B cell (primary cell): ENCODE results near the gene TSTD2. TPM values are rescaled to one million over a fixed set of nuclear protein-coding genes. Genes with fewer than 3 reads are reported as not detected.

ENCODE experiments used
- ATAC-seq: fragments of 200-7000 bp; cut with Tn5 transposase; one replicate; pipeline ENCODE4 v1.10.0; 2021; ENCODE audit warnings: low read depth, mild to moderate bottlenecking, moderate number of reproducible peaks, moderate library complexity
- CTCF ChIA-PET: fragments of 350-600 bp; sonication (Branson Sonifier 250); formaldehyde crosslinking; loops from one replicate; lab custom pipeline; 2021; ENCODE audit warnings: antibody characterized with exemption, inconsistent platforms; lab: Charles Lee
- POLR2A ChIA-PET: fragments of 350-600 bp; sonication (Branson Sonifier 250); formaldehyde crosslinking; loops from one replicate; lab custom pipeline; 2021; ENCODE audit warnings: antibody characterized with exemption; lab: Charles Lee
- DNase-seq: peaks from one replicate; pipeline ENCODE4 v3.0.0; 2013
- H2AFZ ChIP-seq: 2 replicates; pipeline ENCODE4 v1.6.1; 2012; ENCODE audit warnings: mild to moderate bottlenecking, low read depth, low read length; ENCODE audit not compliant: insufficient read depth, poor library complexity, severe bottlenecking
- H3K27ac ChIP-seq, 2 donors: 1 replicate in 1 of 2; 2 replicates in 1 of 2; pipeline ENCODE4 v1.5.1; 2012 to 2013; ENCODE audit warnings: low read length in 2 of 2, mild to moderate bottlenecking in 2 of 2, moderate library complexity in 1 of 2
- H3K27me3 ChIP-seq, 4 experiments: fragments of 200-600 bp in 1 of 4; sonication (generic) in 1 of 4; replicated peaks in 1 of 4; 1 replicate in 2 of 4; 2 replicates in 2 of 4; pipeline versions ENCODE4 v1.6.1 to v1.7.0; 2013 to 2016; ENCODE audit warnings: low read length in 3 of 4, mild to moderate bottlenecking in 2 of 4, mixed read lengths in 1 of 4, moderate library complexity in 1 of 4; ENCODE audit not compliant: insufficient read depth in 4 of 4, control insufficient read depth in 3 of 4; ENCODE audit errors: control extremely low read depth in 1 of 4
- H3K36me3 ChIP-seq, 2 experiments: replicated peaks in 1 of 2; 1 replicate in 1 of 2; 2 replicates in 1 of 2; pipeline versions ENCODE4 v1.6.1 to v1.7.1; 2013; ENCODE audit warnings: low read length in 1 of 2; ENCODE audit not compliant: insufficient read depth in 2 of 2, control insufficient read depth in 1 of 2; ENCODE audit errors: control extremely low read depth in 1 of 2, extremely low read depth in 1 of 2
- H3K4me1 ChIP-seq, 2 donors: fragments of 200-600 bp in 1 of 2; sonication (generic) in 1 of 2; 1 replicate in 1 of 2; 2 replicates in 1 of 2; pipeline versions ENCODE4 v1.5.1 to v1.6.1; 2013 to 2017; ENCODE audit warnings: low read length in 2 of 2; ENCODE audit not compliant: control insufficient read depth in 2 of 2, insufficient read depth in 2 of 2
- H3K4me2 ChIP-seq: replicated peaks from 2 replicates; pipeline ENCODE3; 2012; ENCODE audit warnings: mild to moderate bottlenecking, low read depth, low read length; ENCODE audit not compliant: poor library complexity, severe bottlenecking
- H3K4me3 ChIP-seq, 5 experiments: fragments of 200-600 bp in 1 of 5; sonication (generic) in 1 of 5; 1 replicate in 3 of 5; 2 replicates in 2 of 5; pipeline versions ENCODE4 v1.5.1 to v1.7.0; 2011 to 2016; ENCODE audit warnings: low read length in 4 of 5, mild to moderate bottlenecking in 4 of 5, low read depth in 2 of 5, control low read depth in 1 of 5, moderate library complexity in 1 of 5; ENCODE audit not compliant: insufficient read depth in 1 of 5; ENCODE audit errors: control extremely low read depth in 1 of 5, extremely low read depth in 1 of 5
- H3K79me2 ChIP-seq: fragments of 200-600 bp; sonication (generic); one replicate; pipeline ENCODE4 v1.6.0; 2016; ENCODE audit warnings: low read length; ENCODE audit not compliant: control insufficient read depth, insufficient read depth
- H3K9ac ChIP-seq: fragments of 200-600 bp; sonication (generic); 2 replicates; pipeline ENCODE4 v1.6.1; 2017; ENCODE audit warnings: mild to moderate bottlenecking, low read length, moderate library complexity
- H3K9me3 ChIP-seq, 3 donors: one replicate each; pipeline versions ENCODE4 v1.6.1 to v1.7.1; 2013; ENCODE audit warnings: low read length in 2 of 3; ENCODE audit not compliant: control insufficient read depth in 2 of 3, insufficient read depth in 1 of 3; ENCODE audit errors: control extremely low read depth in 1 of 3
- H4K20me1 ChIP-seq: 2 replicates; pipeline ENCODE4 v1.6.0; 2012; ENCODE audit warnings: mild to moderate bottlenecking, low read length; ENCODE audit not compliant: insufficient read depth, control insufficient read depth, poor library complexity, severe bottlenecking
- H3K27ac Mint-ChIP-seq: one replicate; pipeline ENCODE4 v1.8.0; 2021; ENCODE audit warnings: mixed read lengths
- H3K27me3 Mint-ChIP-seq: one replicate; pipeline ENCODE4 v1.8.0; 2021; ENCODE audit warnings: mixed read lengths
- H3K4me1 Mint-ChIP-seq: one replicate; pipeline ENCODE4 v1.8.0; 2021; ENCODE audit warnings: mixed read lengths
- H3K4me3 Mint-ChIP-seq: one replicate; pipeline ENCODE4 v1.8.0; 2021; ENCODE audit warnings: mixed read lengths
- H3K9me3 Mint-ChIP-seq: one replicate; pipeline ENCODE4 v1.8.0; 2022; ENCODE audit warnings: mixed read lengths; ENCODE audit not compliant: insufficient read depth
- CTCF ChIP-seq: fragments of 200-600 bp; IDR thresholded peaks from one replicate; pipeline ENCODE4 v1.8.0; 2022; ENCODE audit warnings: antibody characterized with exemption, mild to moderate bottlenecking
- EZH2 ChIP-seq: IDR thresholded peaks from 2 replicates; pipeline ENCODE4 v1.6.1; 2012; ENCODE audit warnings: borderline replicate concordance, low read depth, mild to moderate bottlenecking, moderate library complexity, low read length; ENCODE audit not compliant: insufficient read depth, poor library complexity, severe bottlenecking
- WGBS: methylation state at CpG from one replicate; pipeline ENCODE4 v1.1.5; 2013; ENCODE audit warnings: missing lambda C conversion rate; ENCODE audit not compliant: insufficient coverage; 5-methylcytosine and 5-hydroxymethylcytosine counted together
- intact Hi-C: fragments of 100-400 bp; cut with micrococcal nuclease; formaldehyde crosslinking; loops from one replicate; pipeline ENCODE4 v1.10.0; 2022
- polyA plus RNA-seq: library from polyadenylated mRNA; depleted of rRNA; stranded (reverse); fragments of >200 nt; gene quantifications from 2 replicates; pipeline ENCODE4 v1.2.3, GENCODE V29; 2012
- total RNA-seq, 2 donors: library from RNA; stranded (reverse); fragments of 120-200 nt in 1 of 2; gene quantifications; 1 replicate in 1 of 2; 2 replicates in 1 of 2; pipeline versions ENCODE4 v1.2.3 to v1.2.4, GENCODE V29; 2013 to 2022

Gene TSTD2
- total and polyA plus RNA-seq, 2 donors (not counting 1 experiment from before 2014, with no cell fraction given), result 12.7 to 29.2 TPM

GRCh38 chr9:97567894-97568202 lies 65.3 kb downstream of the TSTD2 start:
- no peaks in the 10 kb centered on the region for H3K4me1 Mint-ChIP-seq
- H3K9ac ChIP-seq, result no peak overlapping the region
- WGBS, result 54% methylated on average over 3 of the region's 4 CpGs
- H2AFZ ChIP-seq, result no peak overlapping the region
- ChIA-PET CTCF (no interaction called here), POLR2A (no interaction called here)
- no peaks in the 10 kb centered on the region for H3K4me1 ChIP-seq
- H3K4me3 Mint-ChIP-seq, result no peak overlapping the region
- intact Hi-C loops, result no loop called here
- no peaks in the 10 kb centered on the region for H3K36me3 ChIP-seq
- peaks cover 0 to 2% (median 0%) of the 10 kb centered on the region in 4 experiments for H3K27me3 ChIP-seq
- no peaks in the 10 kb centered on the region for H3K9me3 ChIP-seq
- no peak overlapping the region for H3K4me2 ChIP-seq
- H3K4me3 ChIP-seq, result no peak overlapping the region
- no peaks in the 10 kb centered on the region for H3K9me3 Mint-ChIP-seq
- TF ChIP-seq EZH2, result no peak
- TF ChIP-seq CTCF, result no peak
- no peak for ATAC-seq
- peaks cover 3% of the 10 kb centered on the region for H3K27me3 Mint-ChIP-seq
- H3K27ac ChIP-seq, result no peak overlapping the region
- no peak overlapping the region for H3K27ac Mint-ChIP-seq
- no peak for DNase-seq
- H4K20me1 ChIP-seq, result no peaks in the 10 kb centered on the region
- no peaks in the 10 kb centered on the region for H3K79me2 ChIP-seq

GRCh38 chr9:97567182-97567893 lies 65.8 kb downstream of the TSTD2 start:
- H3K4me3 Mint-ChIP-seq, result no peak overlapping the region
- Histone ChIP-seq H3K36me3 (no peaks in the 10 kb centered on the region), H3K79me2 (no peaks in the 10 kb centered on the region), H4K20me1 (no peaks in the 10 kb centered on the region), H2AFZ (no peak overlapping the region), H3K4me1 (no peaks in the 10 kb centered on the region), H3K27me3 (peaks cover 0 to 2% (median 0%) of the 10 kb centered on the region in 4 experiments), H3K9ac (no peak overlapping the region), H3K4me3 (no peak overlapping the region), H3K4me2 (no peak overlapping the region), H3K27ac (no peak overlapping the region), H3K9me3 (no peaks in the 10 kb centered on the region)
- intact Hi-C loops, result no loop called here
- CTCF ChIA-PET, result interaction anchor here (0.7 kb wide), 1 partner anchor 99 kb away, joined by 3 read pairs; no protein-coding TSS in a partner anchor
- ATAC-seq (no peak), DNase-seq (no peak)
- TF ChIP-seq EZH2 (no peak), CTCF (no peak)
- POLR2A ChIA-PET, result no interaction called here
- H3K27ac Mint-ChIP-seq, result no peak overlapping the region
- peaks cover 3% of the 10 kb centered on the region for H3K27me3 Mint-ChIP-seq
- no peaks in the 10 kb centered on the region for H3K9me3 Mint-ChIP-seq
- no peaks in the 10 kb centered on the region for H3K4me1 Mint-ChIP-seq
- WGBS, result 69% methylated on average over 9 of the region's 9 CpGs
